AG09319 (cell line): ENCODE data around the gene FBXL3.
A peak's percentile ranks its signal among the peaks of the same experiment; 100 is the strongest.

Experiments used
- DNase-seq: peaks from one replicate; pipeline ENCODE4 v3.0.0-alpha.2; 2010; ENCODE audit warnings: low read depth; ENCODE audit errors: extremely low read depth
- TF ChIP-seq, protein P1 (sequence below): IDR thresholded peaks from 2 replicates; pipeline ENCODE4 v1.5.1; 2011; ENCODE audit warnings: low read depth, mild to moderate bottlenecking, inconsistent platforms, low read length, moderate library complexity

Gene FBXL3

DNA sequence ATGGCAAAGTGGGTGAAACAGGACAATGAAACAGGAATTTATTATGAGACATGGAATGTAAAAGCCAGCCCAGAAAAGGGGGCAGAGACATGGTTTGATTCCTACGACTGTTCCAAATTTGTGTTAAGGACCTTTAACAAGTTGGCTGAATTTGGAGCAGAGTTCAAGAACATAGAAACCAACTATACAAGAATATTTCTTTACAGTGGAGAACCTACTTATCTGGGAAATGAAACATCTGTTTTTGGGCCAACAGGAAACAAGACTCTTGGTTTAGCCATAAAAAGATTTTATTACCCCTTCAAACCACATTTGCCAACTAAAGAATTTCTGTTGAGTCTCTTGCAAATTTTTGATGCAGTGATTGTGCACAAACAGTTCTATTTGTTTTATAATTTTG, 26.5 kb downstream of the FBXL3 start:
- no peak for DNase-seq
- TF ChIP-seq, protein P1, sequence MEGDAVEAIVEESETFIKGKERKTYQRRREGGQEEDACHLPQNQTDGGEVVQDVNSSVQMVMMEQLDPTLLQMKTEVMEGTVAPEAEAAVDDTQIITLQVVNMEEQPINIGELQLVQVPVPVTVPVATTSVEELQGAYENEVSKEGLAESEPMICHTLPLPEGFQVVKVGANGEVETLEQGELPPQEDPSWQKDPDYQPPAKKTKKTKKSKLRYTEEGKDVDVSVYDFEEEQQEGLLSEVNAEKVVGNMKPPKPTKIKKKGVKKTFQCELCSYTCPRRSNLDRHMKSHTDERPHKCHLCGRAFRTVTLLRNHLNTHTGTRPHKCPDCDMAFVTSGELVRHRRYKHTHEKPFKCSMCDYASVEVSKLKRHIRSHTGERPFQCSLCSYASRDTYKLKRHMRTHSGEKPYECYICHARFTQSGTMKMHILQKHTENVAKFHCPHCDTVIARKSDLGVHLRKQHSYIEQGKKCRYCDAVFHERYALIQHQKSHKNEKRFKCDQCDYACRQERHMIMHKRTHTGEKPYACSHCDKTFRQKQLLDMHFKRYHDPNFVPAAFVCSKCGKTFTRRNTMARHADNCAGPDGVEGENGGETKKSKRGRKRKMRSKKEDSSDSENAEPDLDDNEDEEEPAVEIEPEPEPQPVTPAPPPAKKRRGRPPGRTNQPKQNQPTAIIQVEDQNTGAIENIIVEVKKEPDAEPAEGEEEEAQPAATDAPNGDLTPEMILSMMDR, result no peak

- no peak for DNase-seq
- TF ChIP-seq, protein P1, result no peak
Measured at GRCh38 chr13:76994281-76994680, 32.7 kb downstream of the FBXL3 start.

GRCh38 chr13:76993473-76993872, 33.5 kb downstream of the FBXL3 start:
- no peak for DNase-seq
- TF ChIP-seq, protein P1, result no peak

DNA sequence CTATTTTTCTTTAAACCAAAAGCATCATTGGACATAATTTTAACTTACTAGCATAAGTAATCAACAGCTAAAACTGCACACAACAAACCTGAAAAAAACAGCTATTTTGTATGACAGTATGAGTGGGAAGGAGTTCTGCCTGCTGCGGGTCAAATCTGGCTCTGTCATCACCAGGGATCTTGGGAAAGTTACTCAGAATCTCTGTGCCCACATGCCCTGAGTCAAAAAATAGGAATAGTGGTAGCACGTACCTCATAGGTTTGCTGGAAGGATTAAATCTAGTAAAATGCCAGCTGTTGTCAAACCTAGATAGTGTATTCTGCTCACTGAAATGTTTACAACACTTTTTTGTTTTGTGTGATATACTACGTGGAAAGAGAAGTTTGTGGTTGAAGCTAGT, 33.9 kb downstream of the FBXL3 start:
- no peak for DNase-seq
- TF ChIP-seq, protein P1, result no peak

DNA sequence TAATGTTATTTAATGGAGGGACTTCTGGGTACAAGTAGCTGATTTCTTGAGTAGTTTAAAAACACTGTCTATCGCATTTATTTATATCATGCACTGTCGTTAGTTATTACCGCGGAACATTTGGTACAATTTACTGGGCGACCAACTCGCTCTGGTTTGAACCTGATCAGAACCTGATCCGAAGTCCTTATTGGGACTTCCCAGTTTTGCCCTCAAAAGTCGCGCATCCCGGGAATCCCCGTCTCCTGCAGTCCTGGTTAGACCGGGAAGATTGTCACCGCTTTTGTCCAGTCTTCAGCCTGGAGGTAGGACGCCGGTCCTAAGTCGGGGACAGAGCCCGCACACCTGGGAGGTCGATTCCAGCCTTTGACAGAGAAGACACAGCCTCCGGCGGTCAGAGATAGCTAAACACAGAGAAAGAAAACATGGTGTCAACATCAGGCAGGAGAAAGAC, 34.4 kb downstream of the FBXL3 start:
- DNase-seq, result no peak
- TF ChIP-seq, protein P1, result no peak

GRCh38 chr13:76991796-76992547, 35.0 kb downstream of the FBXL3 start, which contains the start of gene CLN5:
CLN5 (plus strand) TSS chr13:76992081; CDS start chr13:76992099, 18 bp downstream.
- peak; percentile 80 for DNase-seq
- TF ChIP-seq, protein P1, result no peak

- TF ChIP-seq, protein P1, result no peak
- DNase-seq, result no peak
Measured at GRCh38 chr13:76991432-76991795, 35.5 kb downstream of the FBXL3 start.
